Right ventricle myocardium superior (tissue), 1 donor: Measurements from ENCODE around the gene PEAK1. TPM values are rescaled to one million over a fixed set of nuclear protein-coding genes. Genes with fewer than 3 reads are reported as not detected.

ENCODE experiments used
- ATAC-seq: fragments of 200-7000 bp; cut with Tn5 transposase; one replicate; pipeline ENCODE4 v1.9.1; 2020; ENCODE audit warnings: mild to moderate bottlenecking; ENCODE audit not compliant: poor library complexity
- DNase-seq: peaks from one replicate; pipeline ENCODE4 v3.0.0-alpha.2; 2020
- intact Hi-C: fragments of 100-400 bp; cut with DNase I; formaldehyde crosslinking; loops from one replicate; pipeline ENCODE4 v1.11.2; 2022
- total RNA-seq: library from RNA; stranded (reverse); fragmentation: NEBNext Ultra II Directional; extraction: Animal tissue kit (Norgen Biotek cat#: 25700); gene quantifications from one replicate; pipeline ENCODE4 v1.2.1, GENCODE V29; 2021
- donor health status: DM: no; HTN: yes; CAD: no; lungs with severe emphysema.

The PEAK1 gene
- total RNA-seq, 1 donor from 2014 or later, result 59.9 TPM

GRCh38 chr15:77097248-77097721, 322.6 kb downstream of the PEAK1 start:
- no peak for ATAC-seq
- DNase-seq, result no peak

DNA sequence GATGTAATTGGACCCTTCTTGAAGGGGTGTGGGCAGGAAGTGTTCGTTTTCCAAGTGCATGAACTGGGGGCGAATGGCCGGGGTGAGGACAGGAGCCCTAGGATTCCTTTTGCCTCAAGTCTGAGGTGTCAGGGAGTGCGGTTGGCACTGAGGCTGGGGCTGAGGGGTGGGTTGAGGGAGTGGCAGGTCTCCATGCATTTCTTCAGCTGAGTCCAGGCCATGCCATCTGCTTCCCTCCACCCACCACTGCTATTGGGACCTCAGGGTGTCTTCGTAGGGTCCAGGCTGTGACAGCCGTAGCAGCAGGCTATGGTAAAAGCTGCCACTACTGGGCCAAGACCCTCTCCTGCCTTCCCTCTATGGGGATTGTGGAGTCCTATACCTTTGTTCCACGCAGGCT, 323.4 kb downstream of the PEAK1 start:
- no peak for DNase-seq
- ATAC-seq, result no peak
- intact Hi-C loops, result no loop called here

More at GRCh38 chr15:77097248-77097721, 322.6 kb downstream of the PEAK1 start:
- intact Hi-C loops, result no loop called here

DNA sequence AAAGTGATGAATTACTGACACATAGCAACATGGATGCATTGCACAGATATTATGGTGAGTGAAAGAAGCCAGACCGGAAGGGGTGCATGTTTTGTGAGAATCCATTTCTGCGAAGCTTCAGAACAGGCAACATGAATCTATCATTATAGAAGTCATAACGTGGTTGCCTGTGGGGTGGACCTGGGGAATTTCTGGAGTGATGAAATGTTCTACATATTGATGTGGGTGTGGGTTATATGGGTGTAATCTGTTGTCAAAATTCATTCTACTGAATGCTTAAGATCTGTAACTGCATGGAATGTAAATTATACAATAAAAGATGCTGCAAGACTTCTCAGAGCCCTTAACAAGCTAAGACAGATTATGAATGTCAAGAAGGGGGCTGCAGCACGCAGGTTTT, 323.8 kb downstream of the PEAK1 start:
- ATAC-seq (no peak), DNase-seq (no peak)
- intact Hi-C loops, result no loop called here

DNA sequence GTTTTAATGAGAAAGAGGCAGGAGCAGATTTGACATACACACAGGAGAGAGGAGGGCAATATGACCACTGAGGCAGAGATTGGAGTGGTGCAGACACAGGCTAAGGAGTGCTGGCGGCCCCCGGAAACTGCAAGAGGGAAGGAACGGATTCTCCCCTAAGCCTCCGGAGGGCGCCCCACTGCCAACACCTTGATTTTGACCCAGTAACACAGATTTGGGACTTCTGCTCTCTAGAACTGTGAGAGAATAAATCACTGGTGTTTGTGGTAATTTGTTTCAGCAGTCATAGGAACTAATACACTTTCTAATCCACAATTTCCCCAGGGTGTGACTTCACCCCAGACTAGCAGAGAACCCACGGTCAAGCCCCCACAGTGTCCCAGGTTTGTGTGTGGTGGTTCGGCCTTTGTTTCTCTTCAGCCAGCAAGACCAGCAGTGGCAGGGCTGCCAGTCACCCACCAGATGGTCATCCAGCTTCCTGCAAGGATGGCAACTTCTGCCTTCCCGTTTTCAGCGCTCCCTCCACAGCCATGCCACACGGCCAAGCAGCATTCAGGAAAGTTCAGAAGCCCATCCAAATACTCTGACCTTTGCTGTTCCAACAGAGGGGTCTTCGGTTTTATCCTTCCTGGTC, 325.4 kb downstream of the PEAK1 start:
- intact Hi-C loops, result no loop called here
- DNase-seq, result no peak
- ATAC-seq, result no peak

GRCh38 chr15:77093436-77093835, 326.5 kb downstream of the PEAK1 start:
- intact Hi-C loops, result no loop called here
- ATAC-seq (no peak), DNase-seq (no peak)

GRCh38 chr15:77091097-77091496, 328.8 kb downstream of the PEAK1 start:
- ATAC-seq (no peak), DNase-seq (no peak)
- intact Hi-C loops, result no loop called here

DNA sequence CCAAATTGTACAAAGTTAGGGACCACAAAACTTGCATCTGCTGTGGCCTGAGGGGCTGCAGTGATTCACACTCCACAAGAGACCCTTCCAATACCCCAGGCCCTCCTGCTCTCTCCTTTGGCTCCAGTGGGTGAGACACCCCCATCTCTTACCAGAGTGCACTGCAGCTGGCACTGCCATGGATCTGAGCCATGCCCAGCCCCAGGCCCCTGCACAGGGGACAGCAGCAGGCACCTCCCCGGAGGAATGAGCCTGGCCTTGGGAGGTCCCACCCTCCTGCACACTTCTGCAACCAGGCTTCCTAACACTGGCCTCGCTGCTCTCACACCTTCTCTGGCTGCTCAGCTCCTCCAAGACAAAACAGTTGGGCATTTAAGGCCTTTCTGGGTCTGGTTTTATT, 332.7 kb downstream of the PEAK1 start:
- ATAC-seq, result no peak
- intact Hi-C loops, result no loop called here
- DNase-seq, result no peak

DNA sequence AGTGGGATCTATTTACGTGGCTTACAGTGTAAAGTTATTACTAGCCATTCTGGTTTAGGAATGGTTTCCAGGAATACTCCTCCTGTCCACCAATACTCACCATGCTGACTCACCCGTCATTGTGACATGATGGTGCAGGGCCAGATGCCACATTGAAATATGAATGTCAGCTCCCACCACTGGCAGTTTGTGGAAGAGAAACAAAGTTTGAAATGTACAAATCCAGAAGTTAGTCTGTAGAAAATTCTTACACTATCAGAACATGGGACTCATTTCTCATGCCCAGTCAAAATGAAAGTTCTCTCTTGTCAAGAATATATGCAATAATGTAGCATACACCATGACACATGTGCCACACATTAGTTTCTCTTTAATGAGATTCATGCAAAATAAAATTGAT, 334.6 kb downstream of the PEAK1 start:
- intact Hi-C loops, result no loop called here
- ATAC-seq (no peak), DNase-seq (no peak)

- intact Hi-C loops, result no loop called here
- DNase-seq (no peak), ATAC-seq (no peak)
Observed at GRCh38 chr15:77084436-77084835, 335.5 kb downstream of the PEAK1 start.

GRCh38 chr15:77083381-77084160, 336.3 kb downstream of the PEAK1 start:
- DNase-seq (peak; percentile 84), ATAC-seq (peak; percentile 98)
- intact Hi-C loops, result no loop called here

GRCh38 chr15:77081971-77082370, 337.9 kb downstream of the PEAK1 start:
- ATAC-seq (no peak), DNase-seq (no peak)
- intact Hi-C loops, result no loop called here

- no peak for DNase-seq
- no peak for ATAC-seq
- intact Hi-C loops, result no loop called here
Observed at GRCh38 chr15:77076323-77076915, 343.5 kb downstream of the PEAK1 start.

- intact Hi-C loops, result no loop called here
- no peak for DNase-seq
Observed at GRCh38 chr15:77075528-77075927, 344.4 kb downstream of the PEAK1 start.

GRCh38 chr15:77074350-77074749, 345.6 kb downstream of the PEAK1 start:
- ATAC-seq (no peak), DNase-seq (no peak)
- intact Hi-C loops, result no loop called here

More at GRCh38 chr15:77075528-77075927, 344.4 kb downstream of the PEAK1 start:
- no peak for ATAC-seq

DNA sequence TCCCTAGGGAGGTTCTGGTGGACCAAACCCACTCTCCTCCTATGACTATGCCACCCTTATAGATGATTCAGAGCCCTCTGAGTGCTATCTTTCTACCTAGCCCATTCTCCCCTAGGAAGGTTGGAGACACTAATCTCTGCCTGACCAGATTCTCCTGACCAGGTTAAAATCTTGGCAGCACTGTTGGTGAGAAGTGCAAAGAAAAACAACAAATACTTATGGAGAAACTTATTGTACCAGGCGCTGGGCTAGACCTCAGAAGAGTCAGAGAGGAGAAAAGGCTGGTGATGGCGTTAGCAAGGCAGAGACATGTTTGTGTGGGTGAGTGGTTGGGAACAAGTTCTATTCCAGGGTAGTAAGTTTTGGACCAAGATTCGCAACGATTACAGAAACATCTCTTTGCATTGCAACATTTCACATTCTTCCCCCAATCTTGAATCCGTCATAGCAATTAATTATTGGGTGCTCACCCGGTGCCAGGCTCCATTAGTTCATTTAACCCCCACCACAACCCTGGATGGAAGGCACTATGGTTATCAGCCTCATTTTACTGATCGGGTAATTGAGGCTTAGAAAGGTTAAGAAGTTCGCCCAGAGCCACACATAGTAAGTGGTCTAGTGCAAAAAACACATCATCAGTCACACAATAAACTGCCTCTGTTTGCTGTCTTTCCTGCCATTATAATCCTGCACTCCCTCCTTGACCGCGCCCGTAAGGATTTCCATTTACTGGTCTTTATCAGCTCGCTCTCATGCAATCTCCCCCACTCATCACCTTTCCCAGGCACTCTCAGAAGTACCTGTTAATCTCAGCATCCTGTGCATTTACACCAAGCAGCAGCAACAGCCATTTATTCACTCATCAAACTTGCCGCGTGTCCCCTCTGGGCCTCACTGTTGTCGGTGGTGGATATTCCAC, 348.3 kb downstream of the PEAK1 start:
- no peak for ATAC-seq

DNA sequence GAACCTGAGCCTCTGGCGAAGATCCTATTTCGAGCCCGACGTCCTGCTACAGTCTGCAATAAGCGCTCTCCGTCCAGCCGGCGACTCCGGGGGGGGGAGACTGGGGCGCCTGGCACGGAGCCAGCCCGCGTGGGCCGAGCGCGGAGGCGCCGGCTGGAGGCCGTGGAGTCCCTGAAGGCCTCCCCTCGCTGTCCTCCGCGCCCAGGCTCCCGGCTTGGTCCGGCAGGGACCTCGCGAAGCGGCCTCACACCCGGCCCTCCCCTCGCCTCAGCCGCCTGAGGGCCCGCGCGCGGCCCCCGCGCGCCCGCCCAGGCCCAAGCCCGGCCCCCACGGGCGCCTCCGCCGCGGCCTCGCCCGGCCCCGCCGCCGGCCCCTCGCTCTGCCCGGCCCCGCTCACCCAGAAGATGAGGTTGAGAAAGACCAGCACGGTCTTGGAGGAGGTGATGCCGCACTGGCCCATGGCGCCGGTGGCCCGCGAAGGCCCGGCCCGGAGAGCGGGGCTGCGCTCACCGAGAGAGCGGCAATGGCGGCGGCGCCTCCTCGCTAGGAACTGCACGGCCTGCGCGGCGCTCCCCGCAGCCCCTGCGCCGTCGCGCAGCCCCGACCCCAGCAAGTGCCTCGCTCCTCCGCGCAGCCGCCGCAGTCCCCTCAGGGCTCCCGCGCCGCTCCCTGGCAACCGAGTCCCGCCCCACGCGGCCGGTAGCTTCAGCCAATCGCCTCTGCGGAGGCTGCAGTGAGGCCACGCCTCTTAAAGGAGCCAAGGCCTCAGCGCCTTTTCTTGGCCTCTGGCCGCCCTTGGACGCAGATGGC, 349.2 kb downstream of the PEAK1 start, which contains the start of gene TSPAN3:
Gene TSPAN3, minus strand, starts transcription at position 615 of the 810 bp plus-strand sequence. Its CDS starts 155 bp downstream, at position 460.
- DNase-seq (peak; percentile 96), ATAC-seq (peak; percentile 98)
- intact Hi-C loops, result no loop called here

More for the DNA sequence above, 348.3 kb downstream of the PEAK1 start:
- intact Hi-C loops, result no loop called here
- no peak for DNase-seq

DNA sequence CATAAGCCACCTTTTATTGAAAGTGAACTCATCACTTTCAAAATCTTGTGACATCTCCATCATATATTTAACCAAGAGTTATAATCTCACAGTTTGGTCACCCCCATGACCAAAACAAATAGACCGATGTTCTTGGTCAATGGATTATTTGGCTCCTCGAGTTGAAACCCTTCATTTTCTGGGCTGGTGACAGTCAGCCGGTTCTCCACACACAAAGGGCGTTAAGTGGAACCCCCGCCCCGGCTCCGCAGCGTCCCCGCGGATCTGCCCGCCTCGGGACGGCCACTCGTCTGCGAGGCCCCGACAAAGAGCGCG, 349.8 kb downstream of the PEAK1 start:
- DNase-seq (no peak), ATAC-seq (no peak)
- intact Hi-C loops, result no loop called here

DNA sequence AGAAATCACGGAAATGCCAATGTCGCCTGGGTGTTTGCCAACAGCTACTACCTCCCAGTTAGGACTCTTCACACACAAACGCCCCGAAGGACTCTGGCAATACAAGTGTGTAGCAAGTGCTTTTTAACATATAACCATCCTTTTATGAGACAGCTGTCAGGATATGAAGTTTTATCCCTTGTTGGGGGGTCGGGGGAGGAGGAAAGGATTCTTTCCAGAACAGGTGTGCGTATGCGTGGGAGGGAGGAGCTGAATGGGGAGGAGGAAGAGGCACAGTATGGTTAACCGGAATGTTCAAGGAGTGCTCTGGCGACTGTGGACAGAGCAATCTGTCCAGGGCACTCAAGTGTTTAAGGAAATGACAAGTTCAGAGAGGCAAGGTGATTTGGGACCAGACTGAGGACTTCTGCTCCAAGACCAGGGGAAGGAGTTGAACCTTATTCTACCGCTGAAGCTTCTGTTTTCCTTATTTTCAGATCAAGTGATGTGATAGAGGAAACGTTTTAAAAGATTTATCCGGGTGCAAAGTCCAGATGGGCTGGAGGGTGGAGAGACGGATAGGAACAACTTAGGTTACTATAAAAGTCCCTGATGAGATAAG, 350.3 kb downstream of the PEAK1 start:
- ATAC-seq, result no peak
- intact Hi-C loops, result no loop called here
- DNase-seq, result no peak
